Pancreas (tissue), 10 donors: Measurements from ENCODE around the gene SLC36A3. TPM values are rescaled to one million over a fixed set of nuclear protein-coding genes. Genes with fewer than 3 reads are reported as not detected.
"Not testable (repeated sequence)": the region's sequence is repeated elsewhere in the genome, so short reads cannot be mapped to it uniquely, and the experiment has no call there.

ENCODE experiments used
- ATAC-seq, 4 donors: fragments of 200-7000 bp; cut with Tn5 transposase; one replicate each; pipeline versions ENCODE4 v1.8.0 to v1.9.1; 2020; ENCODE audit warnings: mild to moderate bottlenecking in 4 of 4, moderate library complexity in 4 of 4
- DNase-seq, 6 donors: peaks; one replicate each; pipeline ENCODE4 v3.0.0-alpha.2; 2020
- FAIRE-seq: peaks from 2 replicates; lab custom pipeline; 2012; peaks lifted over from hg19 to GRCh38; lab: Jason Lieb, UNC
- H3K27ac ChIP-seq, 4 donors: fragments of 200-600 bp; sonication (generic); 1 replicate in 3 of 4; 2 replicates in 1 of 4; pipeline versions ENCODE4 v1.5.0 to v1.8.0; 2020
- H3K27me3 ChIP-seq, 4 donors: fragments of 200-600 bp; one replicate each; pipeline ENCODE4 v1.8.0; 2021
- H3K36me3 ChIP-seq, 3 donors: fragments of 200-600 bp; sonication (generic) in 1 of 3; one replicate each; pipeline versions ENCODE4 v1.5.0 to v1.8.0; 2020 to 2021
- H3K4me1 ChIP-seq, 3 donors: fragments of 200-600 bp; one replicate each; pipeline ENCODE4 v1.8.0; 2021
- H3K4me3 ChIP-seq, 4 donors: fragments of 200-600 bp; sonication (generic) in 2 of 4; one replicate each; pipeline versions ENCODE4 v1.5.0 to v1.8.0; 2020 to 2021
- H3K9me3 ChIP-seq, 4 donors: fragments of 200-600 bp; one replicate each; pipeline ENCODE4 v1.8.0; 2021
- CTCF ChIP-seq, 4 donors: fragments of 200-600 bp; sonication (generic) in 3 of 4; IDR thresholded peaks; one replicate each; pipeline versions ENCODE4 v1.5.0 to v1.8.0; 2021; ENCODE audit warnings: antibody characterized with exemption in 4 of 4
- WGBS, 2 donors: extraction: QIAGEN DNeasy Blood & Tissue Kit; methylation state at CpG; one replicate each; pipeline ENCODE4 v1.1.7; 2013; 5-methylcytosine and 5-hydroxymethylcytosine counted together
- intact Hi-C, 3 donors: fragments of 100-400 bp; cut with DNase I; formaldehyde crosslinking; loops; one replicate each; pipeline versions ENCODE4 v1.11.1 to v1.14.2; 2022
- polyA plus RNA-seq, 2 donors: library from polyadenylated mRNA; stranded (reverse); fragments of 200-250 nt; gene quantifications; one replicate each; pipeline ENCODE4 v1.2.3, GENCODE V29; 2013
- total RNA-seq, 6 donors: library from RNA; stranded (reverse); fragmentation: NEBNext Ultra II Directional in 4 of 6; extraction: Animal tissue kit (Norgen Biotek cat#: 25700) in 4 of 6; gene quantifications; one replicate each; pipeline versions ENCODE4 v1.2.1 to v1.2.4, GENCODE V29; 2021 to 2023
- donor health status: healthy with polysubstance abuse.
- donor health status: DM: no; HTN: no; CAD: no; lungs with moderate emphysema.
- donor health status: DM: no; HTN: no; CAD: no.
- donor health status: control.
- donor health status: control.
- donor health status: Bipolar disorder and iron deficiency.
- donor health status: DM: yes; HTN: yes; CAD: no.
- donor health status: DM: no; HTN: no; CAD: no.
- donor health status: DM: no; HTN: no; CAD: no.
- donor health status: DM: yes; HTN: yes; CAD: no.

The SLC36A3 gene
- total and polyA plus RNA-seq, 8 donors, result not detected

GRCh38 chr5:151240924-151241635 is 62.5 kb downstream of the SLC36A3 start:
- intact Hi-C loops, result loop anchor here in 1 of 3 donors (10.0 kb wide), 1 partner anchor 116 kb away; no protein-coding TSS in a partner anchor
- 79 to 84% methylated on average over 2 of the region's 2 CpGs for WGBS, 2 donors
- TF ChIP-seq CTCF (IDR thresholded peaks at IDR 0.05), result no peak

GRCh38 chr5:151240268-151240835 is 63.2 kb downstream of the SLC36A3 start:
- H3K4me3 ChIP-seq, H3K27me3 ChIP-seq, H3K9me3 ChIP-seq, DNase-seq, ATAC-seq, H3K4me1 ChIP-seq, H3K36me3 ChIP-seq, H3K27ac ChIP-seq, FAIRE-seq: not testable (repeated sequence)
- 68 to 74% methylated on average over 10 of the region's 10 CpGs for WGBS, 2 donors
- intact Hi-C loops, result loop anchor here in 1 of 3 donors (10.0 kb wide), 1 partner anchor 116 kb away; no protein-coding TSS in a partner anchor

More at GRCh38 chr5:151240924-151241635, 62.5 kb downstream of the SLC36A3 start:
- no peaks in the 10 kb centered on the region for H3K36me3 ChIP-seq
- H3K4me1 ChIP-seq, result no peaks in the 10 kb centered on the region
- no peak overlapping the region for H3K27ac ChIP-seq
- H3K27me3 ChIP-seq, result no peaks in the 10 kb centered on the region
- ATAC-seq, result no peak
- FAIRE-seq, result no peak
- H3K4me3 ChIP-seq, result no peak overlapping the region
- DNase-seq, result no peak
- no peaks in the 10 kb centered on the region for H3K9me3 ChIP-seq

GRCh38 chr5:151239237-151239861 is 64.2 kb downstream of the SLC36A3 start:
- TF ChIP-seq CTCF (IDR thresholded peaks at IDR 0.05), result peak; percentile 36 to 91 (median 74)
- H3K4me3 ChIP-seq, result no peak overlapping the region
- DNase-seq (peak; percentile 36 to 89 (median 80)), ATAC-seq (peak; percentile 50 to 88 (median 74)), FAIRE-seq (peak; percentile 26)
- intact Hi-C loops, result no loop called here
- H3K4me1 ChIP-seq, result peaks cover 4 to 9% (median 5%) of the 10 kb centered on the region in 3 donors
- no peaks in the 10 kb centered on the region for H3K9me3 ChIP-seq
- WGBS, 2 donors, result 17 to 20% methylated on average over 17 of the region's 17 CpGs
- no peak overlapping the region for H3K27ac ChIP-seq
- no peaks in the 10 kb centered on the region for H3K27me3 ChIP-seq
- H3K36me3 ChIP-seq, result no peaks in the 10 kb centered on the region

- Histone ChIP-seq H3K4me3 (no peak overlapping the region), H3K27me3 (no peaks in the 10 kb centered on the region), H3K36me3 (no peaks in the 10 kb centered on the region), H3K27ac (no peak overlapping the region), H3K9me3 (no peaks in the 10 kb centered on the region), H3K4me1 (peaks cover 6 to 14% (median 6%) of the 10 kb centered on the region in 3 donors)
- 62 to 68% methylated on average over 14 of the region's 14 CpGs for WGBS, 2 donors
- intact Hi-C loops, result no loop called here
- FAIRE-seq, result no peak
- no peak for ATAC-seq
- TF ChIP-seq CTCF (IDR thresholded peaks at IDR 0.05), result no peak
- DNase-seq, result no peak
These were observed 65.2 kb downstream of the SLC36A3 start for GRCh38 chr5:151238303-151238741.

- TF ChIP-seq CTCF (IDR thresholded peaks at IDR 0.05), result no peak
- ATAC-seq, result no peak
- no peaks in the 10 kb centered on the region for H3K36me3 ChIP-seq
- 85 to 88% methylated on average over 7 of the region's 7 CpGs for whole genome bisulfite sequencing, 2 donors
- peaks cover 6 to 14% (median 6%) of the 10 kb centered on the region in 3 donors for H3K4me1 ChIP-seq
- H3K9me3 ChIP-seq, result no peaks in the 10 kb centered on the region
- H3K4me3 ChIP-seq, result no peak overlapping the region
- DNase-seq, result no peak
- intact Hi-C loops, result no loop called here
- H3K27ac ChIP-seq, result no peak overlapping the region
- H3K27me3 ChIP-seq, result no peaks in the 10 kb centered on the region
- FAIRE-seq, result no peak
These were observed 65.9 kb downstream of the SLC36A3 start for GRCh38 chr5:151237685-151238084.
